Uterus (tissue), 4 donors: ENCODE data around the gene RBBP8NL. TPM values are rescaled to one million over a fixed set of nuclear protein-coding genes. Genes with fewer than 3 reads are reported as not detected.

Experiments used
- DNase-seq, 2 donors: peaks; one replicate each; pipeline ENCODE4 v3.0.0-alpha.2; 2019 to 2020
- H3K27ac ChIP-seq, 2 donors: fragments of 200-600 bp; sonication (generic); 1 replicate in 1 of 2; 2 replicates in 1 of 2; pipeline ENCODE4 v1.5.1; 2016 to 2018
- H3K27me3 ChIP-seq, 2 donors: fragments of 200-600 bp; sonication (generic); one replicate each; pipeline ENCODE4 v1.5.1; 2018 to 2019; ENCODE audit warnings: control low read depth in 1 of 2
- H3K36me3 ChIP-seq, 2 donors: fragments of 200-600 bp; sonication (generic); one replicate each; pipeline ENCODE4 v1.5.1; 2019; ENCODE audit warnings: control low read depth in 1 of 2
- H3K4me1 ChIP-seq, 2 donors: fragments of 200-600 bp; sonication (generic); one replicate each; pipeline ENCODE4 v1.5.1; 2018 to 2019; ENCODE audit warnings: control low read depth in 1 of 2
- H3K4me3 ChIP-seq, 2 donors: fragments of 200-600 bp; sonication (generic); 1 replicate in 1 of 2; 2 replicates in 1 of 2; pipeline ENCODE4 v1.5.1; 2018 to 2019; ENCODE audit warnings: mild to moderate bottlenecking in 1 of 2
- H3K9me3 ChIP-seq, 2 donors: fragments of 200-600 bp; sonication (generic); one replicate each; pipeline ENCODE4 v1.5.1; 2019; ENCODE audit warnings: control low read depth in 1 of 2
- CTCF ChIP-seq, 4 experiments: fragments of 200-600 bp in 2 of 4; fragments of 450-650 bp in 2 of 4; sonication (generic) in 2 of 4; IDR thresholded peaks; one replicate each; pipeline ENCODE4 v1.5.1; 2016 to 2019; ENCODE audit warnings: antibody characterized with exemption in 4 of 4, mild to moderate bottlenecking in 2 of 4, moderate library complexity in 1 of 4
- POLR2A ChIP-seq, 2 donors: fragments of 450-650 bp; IDR thresholded peaks; one replicate each; pipeline ENCODE4 v1.6.1; 2016; ENCODE audit warnings: antibody characterized with exemption in 2 of 2, mild to moderate bottlenecking in 1 of 2, moderate library complexity in 1 of 2
- intact Hi-C: fragments of 100-400 bp; cut with DNase I; formaldehyde crosslinking; loops from one replicate; pipeline ENCODE4 v1.15.1; 2023; ENCODE audit warnings: low total_unique reads
- total RNA-seq, 4 donors: library from RNA; depleted of rRNA in 3 of 4; stranded (reverse); fragments of >200 nt in 3 of 4; gene quantifications; one replicate each; pipeline versions ENCODE4 v1.1.0 to v1.2.4, GENCODE V29; 2014 to 2023
- donor health status: DM: yes; HTN: yes; CAD: no.

RBBP8NL gene
- total RNA-seq, 4 donors from 2014 or later, result 0.35 TPM; not detected in 3

GRCh38 chr20:62446888-62447869 lies 19.8 kb upstream of the RBBP8NL start:
- no peak for DNase-seq
- TF ChIP-seq POLR2A (IDR thresholded peaks at IDR 0.05), result no peak
- TF ChIP-seq CTCF (IDR thresholded peaks at IDR 0.05), result no peak
- Histone ChIP-seq H3K4me1 (no peaks in the 10 kb centered on the region), H3K4me3 (no peak overlapping the region), H3K36me3 (no peaks in the 10 kb centered on the region), H3K27ac (no peak overlapping the region), H3K9me3 (no peaks in the 10 kb centered on the region), H3K27me3 (no peaks in the 10 kb centered on the region)
- intact Hi-C loops, result no loop called here

GRCh38 chr20:62446481-62446880 lies 19.1 kb upstream of the RBBP8NL start:
- Histone ChIP-seq H3K27me3 (no peaks in the 10 kb centered on the region), H3K4me1 (no peaks in the 10 kb centered on the region), H3K27ac (no peak overlapping the region), H3K9me3 (no peaks in the 10 kb centered on the region), H3K4me3 (no peak overlapping the region), H3K36me3 (no peaks in the 10 kb centered on the region)
- intact Hi-C loops, result no loop called here
- DNase-seq, result no peak
- TF ChIP-seq CTCF (IDR thresholded peaks at IDR 0.05) (no peak), POLR2A (IDR thresholded peaks at IDR 0.05) (no peak)

GRCh38 chr20:62445553-62446340 lies 18.4 kb upstream of the RBBP8NL start:
- Histone ChIP-seq H3K27ac (no peak overlapping the region), H3K27me3 (no peaks in the 10 kb centered on the region), H3K9me3 (no peaks in the 10 kb centered on the region), H3K4me1 (no peaks in the 10 kb centered on the region), H3K36me3 (no peaks in the 10 kb centered on the region), H3K4me3 (no peak overlapping the region)
- no peak for DNase-seq
- TF ChIP-seq CTCF (IDR thresholded peaks at IDR 0.05), result no peak
- TF ChIP-seq POLR2A (IDR thresholded peaks at IDR 0.05), result no peak
- intact Hi-C loops, result no loop called here

- intact Hi-C loops, result no loop called here
- H3K9me3 ChIP-seq, result no peaks in the 10 kb centered on the region
- DNase-seq, result no peak
- H3K4me3 ChIP-seq, result no peak overlapping the region
- TF ChIP-seq POLR2A (IDR thresholded peaks at IDR 0.05) (no peak), CTCF (IDR thresholded peaks at IDR 0.05) (no peak)
- H3K4me1 ChIP-seq, result no peaks in the 10 kb centered on the region
- H3K36me3 ChIP-seq, result no peaks in the 10 kb centered on the region
- no peaks in the 10 kb centered on the region for H3K27me3 ChIP-seq
- no peak overlapping the region for H3K27ac ChIP-seq
These were observed 16.9 kb upstream of the RBBP8NL start for GRCh38 chr20:62444286-62444685.
